GM12865 (cell line): ENCODE results near the gene TSTD1.
"Not testable (repeated sequence)": the region's sequence is repeated elsewhere in the genome, so short reads cannot be mapped to it uniquely, and the experiment has no call there.

Experiments
- DNase-seq: peaks from one replicate; pipeline ENCODE4 v3.0.0; 2010; ENCODE audit warnings: low read depth
- H3K4me3 ChIP-seq: 2 replicates; pipeline ENCODE4 v1.5.1; 2011; ENCODE audit warnings: mild to moderate bottlenecking, low read depth, low read length, control low read depth
- TF ChIP-seq, protein P1 (sequence below): IDR thresholded peaks from 2 replicates; pipeline ENCODE4 v1.5.1; 2011; ENCODE audit warnings: low read length, control low read depth, low read depth, inconsistent platforms; ENCODE audit not compliant: insufficient read depth; ENCODE audit errors: missing control alignments

Gene TSTD1

GRCh38 chr1:161020509-161021164, 18.1 kb downstream of the TSTD1 start, which contains the start of gene F11R:
F11R (minus strand) TSS chr1:161021152; CDS start chr1:161021073, 79 bp downstream.
- peak within 1 kb of the TSS; percentile 64 for H3K4me3 ChIP-seq
- TF ChIP-seq, protein P1, sequence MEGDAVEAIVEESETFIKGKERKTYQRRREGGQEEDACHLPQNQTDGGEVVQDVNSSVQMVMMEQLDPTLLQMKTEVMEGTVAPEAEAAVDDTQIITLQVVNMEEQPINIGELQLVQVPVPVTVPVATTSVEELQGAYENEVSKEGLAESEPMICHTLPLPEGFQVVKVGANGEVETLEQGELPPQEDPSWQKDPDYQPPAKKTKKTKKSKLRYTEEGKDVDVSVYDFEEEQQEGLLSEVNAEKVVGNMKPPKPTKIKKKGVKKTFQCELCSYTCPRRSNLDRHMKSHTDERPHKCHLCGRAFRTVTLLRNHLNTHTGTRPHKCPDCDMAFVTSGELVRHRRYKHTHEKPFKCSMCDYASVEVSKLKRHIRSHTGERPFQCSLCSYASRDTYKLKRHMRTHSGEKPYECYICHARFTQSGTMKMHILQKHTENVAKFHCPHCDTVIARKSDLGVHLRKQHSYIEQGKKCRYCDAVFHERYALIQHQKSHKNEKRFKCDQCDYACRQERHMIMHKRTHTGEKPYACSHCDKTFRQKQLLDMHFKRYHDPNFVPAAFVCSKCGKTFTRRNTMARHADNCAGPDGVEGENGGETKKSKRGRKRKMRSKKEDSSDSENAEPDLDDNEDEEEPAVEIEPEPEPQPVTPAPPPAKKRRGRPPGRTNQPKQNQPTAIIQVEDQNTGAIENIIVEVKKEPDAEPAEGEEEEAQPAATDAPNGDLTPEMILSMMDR, result peak; percentile 1
- peak; percentile 61 for DNase-seq

DNA sequence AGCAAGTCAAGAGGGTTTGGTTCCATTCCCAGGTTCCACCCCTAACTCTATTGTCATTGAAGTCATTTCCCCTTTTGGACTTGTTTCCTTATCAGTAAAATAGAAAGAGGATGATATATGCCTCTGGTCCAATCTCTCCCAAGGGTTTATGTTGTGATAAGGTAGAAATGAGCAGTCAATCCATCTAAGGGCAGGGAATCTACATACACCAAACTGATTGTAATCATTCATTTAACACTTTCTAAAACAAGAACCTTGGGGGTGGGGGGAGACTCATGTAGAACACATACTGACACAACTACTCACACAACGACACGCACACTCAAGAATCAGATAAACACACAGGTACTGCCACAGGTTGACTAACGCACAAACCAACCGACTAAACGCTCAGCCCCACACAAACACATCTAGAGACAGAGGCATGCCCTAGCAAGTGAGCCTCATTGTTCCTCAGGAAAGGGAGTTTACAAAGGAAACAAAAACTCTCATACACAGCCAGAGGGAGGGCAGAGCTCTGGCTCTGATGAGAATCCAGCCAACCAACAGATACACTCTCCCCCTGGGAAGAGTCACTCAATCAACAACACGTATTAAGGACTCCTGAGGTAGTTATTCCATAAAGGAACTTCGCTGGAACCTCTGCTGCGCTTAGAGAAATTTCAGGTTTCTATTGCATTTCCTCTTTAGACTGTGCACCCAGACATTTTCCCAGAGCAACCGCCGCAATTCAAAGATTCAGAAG, 18.8 kb downstream of the TSTD1 start:
- TF ChIP-seq, protein P1, result no peak
- DNase-seq, result peak; percentile 19
- peak overlapping the region; percentile 64 for H3K4me3 ChIP-seq

DNA sequence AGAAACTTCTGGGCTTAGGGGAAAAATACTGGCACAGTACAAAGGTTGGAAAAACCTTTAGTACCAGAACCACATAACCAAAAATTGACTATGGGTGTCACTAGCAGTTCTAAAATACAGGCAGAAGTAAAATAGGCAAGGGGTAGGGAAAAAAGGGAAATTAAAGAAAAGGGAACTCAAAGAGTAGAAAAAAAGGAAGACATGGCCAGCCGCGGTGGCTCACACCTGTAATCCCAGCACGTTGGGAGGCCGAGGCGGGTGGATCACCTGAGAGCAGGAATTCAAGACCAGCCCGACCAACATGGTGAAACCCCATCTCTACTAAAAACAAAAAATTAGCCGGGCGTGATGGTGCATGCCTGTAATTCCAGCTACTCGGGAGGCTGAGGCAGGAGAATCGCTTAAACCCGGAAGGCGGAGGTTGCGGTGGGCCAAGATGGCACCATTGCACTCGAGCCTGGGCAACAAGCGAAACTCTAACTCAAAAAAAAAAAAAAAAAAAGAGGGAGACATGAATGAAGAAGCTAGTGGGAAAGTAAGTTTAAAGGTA, 19.6 kb downstream of the TSTD1 start:
- not testable (repeated sequence) for DNase-seq
- peak overlapping the region; percentile 64 for H3K4me3 ChIP-seq

DNA sequence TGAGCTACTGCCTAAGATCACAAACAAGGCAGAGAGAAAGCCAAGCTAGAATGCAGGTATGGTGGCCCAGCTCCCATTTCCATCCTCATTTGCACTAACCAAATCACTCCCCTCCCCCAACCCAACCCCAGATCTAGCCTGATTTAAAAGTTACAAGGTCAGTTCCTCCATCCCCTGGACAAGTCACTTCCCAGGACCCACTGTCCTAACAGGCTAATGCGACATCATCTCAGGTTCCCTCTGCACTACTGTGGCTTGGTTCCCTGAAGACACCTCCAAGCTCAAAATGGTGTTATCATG, 20.2 kb downstream of the TSTD1 start:
- TF ChIP-seq, protein P1, result no peak
- H3K4me3 ChIP-seq, result no peak overlapping the region
- DNase-seq, result no peak

DNA sequence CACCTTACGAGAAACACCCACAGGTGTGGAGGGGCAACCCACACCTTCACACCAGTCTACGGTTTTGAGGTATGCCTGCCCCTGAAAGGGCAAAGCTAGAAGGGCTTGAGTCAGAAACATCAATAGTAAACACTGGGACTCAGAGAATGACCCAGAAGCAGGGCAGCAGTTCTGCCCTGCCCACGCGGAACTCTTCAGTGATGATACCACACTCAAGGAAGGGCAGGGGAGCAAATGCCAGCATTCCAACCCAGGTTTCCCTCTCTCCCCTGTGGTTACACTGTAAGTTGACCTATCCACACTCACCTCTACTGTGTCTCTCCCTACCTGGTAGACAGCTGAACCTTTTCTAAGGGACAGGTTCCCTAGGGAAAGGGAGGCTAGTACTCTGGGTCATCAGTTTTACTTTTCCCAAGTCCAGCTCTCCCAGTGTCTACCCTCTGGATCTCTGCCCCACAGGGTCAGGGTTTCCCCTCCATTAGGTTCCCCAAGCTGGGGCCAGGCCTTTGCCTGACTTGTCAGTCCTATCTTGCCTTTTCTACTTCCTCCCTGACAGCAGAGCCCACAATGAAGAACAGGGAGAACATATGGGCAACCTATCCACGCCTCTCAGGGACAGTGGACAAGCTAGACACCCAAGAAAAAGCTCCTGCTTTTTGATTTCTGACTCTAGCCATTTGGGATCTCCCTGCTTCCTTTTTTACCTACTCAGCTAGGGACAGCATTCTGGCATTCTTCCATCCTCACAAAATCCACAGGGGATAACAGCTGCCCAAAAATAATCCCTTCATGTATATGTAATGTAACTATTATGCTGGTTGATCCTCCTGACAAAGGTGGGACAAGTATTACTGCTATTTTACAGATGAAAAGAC, 20.8 kb downstream of the TSTD1 start:
- TF ChIP-seq, protein P1, result no peak
- no peak overlapping the region for H3K4me3 ChIP-seq
- no peak for DNase-seq

DNA sequence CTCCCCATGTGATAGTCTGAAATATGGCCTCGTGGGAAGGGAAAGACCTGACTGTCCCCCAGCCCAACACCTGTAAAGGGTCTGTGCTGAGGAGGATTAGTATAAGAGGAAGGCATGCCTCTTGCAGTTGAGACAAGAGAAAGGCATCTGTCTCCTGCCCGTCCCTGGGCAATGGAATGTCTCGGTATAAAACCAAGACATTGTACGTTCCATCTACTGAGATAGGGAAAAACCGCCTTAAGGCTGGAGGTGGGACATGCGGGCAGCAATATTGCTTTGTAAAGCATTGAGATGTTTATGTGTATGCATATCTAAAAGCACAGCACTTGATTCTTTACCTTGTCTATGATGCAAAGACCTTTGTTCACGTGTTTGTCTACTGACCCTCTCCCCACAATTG, 21.6 kb downstream of the TSTD1 start:
- H3K4me3 ChIP-seq, DNase-seq: not testable (repeated sequence)

- not testable (repeated sequence) for DNase-seq, H3K4me3 ChIP-seq
These were observed 22.1 kb downstream of the TSTD1 start for GRCh38 chr1:161016683-161017082.
